DMS153 treated with DMSO at 0.1 percent for 48 hours (cell line): ENCODE measurements around the gene CHST3.
"Not testable (repeated sequence)": the region's sequence is repeated elsewhere in the genome, so short reads cannot be mapped to it uniquely, and the experiment has no call there.

Experiments
- DNase-seq: peaks from one replicate; lab custom pipeline; 2025; ENCODE audit not compliant: unreplicated experiment; lab: John Stamatoyannopoulos, UW

Gene CHST3

GRCh38 chr10:72027498-72027897, 63.3 kb downstream of the CHST3 start:
- DNase-seq: no peak

GRCh38 chr10:72029414-72029813, 65.2 kb downstream of the CHST3 start:
- DNase-seq: no peak

GRCh38 chr10:72030762-72031543, 66.8 kb downstream of the CHST3 start:
- DNase-seq: no peak

GRCh38 chr10:72031706-72032105, 67.5 kb downstream of the CHST3 start:
- no peak for DNase-seq

- DNase-seq: not testable (repeated sequence)
These were observed 68.4 kb downstream of the CHST3 start for GRCh38 chr10:72032409-72033162.

- no peak for DNase-seq
These were observed 69.9 kb downstream of the CHST3 start for GRCh38 chr10:72034040-72034499.

GRCh38 chr10:72034761-72035160, 70.6 kb downstream of the CHST3 start:
- DNase-seq: no peak

- no peak for DNase-seq
These were observed 71.2 kb downstream of the CHST3 start for GRCh38 chr10:72035252-72035887.

- no peak for DNase-seq
These were observed 73.1 kb downstream of the CHST3 start for GRCh38 chr10:72037266-72037665.

- no peak for DNase-seq
These were observed 73.6 kb downstream of the CHST3 start for GRCh38 chr10:72037811-72038210.

- no peak for DNase-seq
These were observed 74.3 kb downstream of the CHST3 start for GRCh38 chr10:72038458-72039001.

- no peak for DNase-seq
These were observed 75.2 kb downstream of the CHST3 start for GRCh38 chr10:72039377-72039776.

GRCh38 chr10:72041491-72041890, 77.3 kb downstream of the CHST3 start:
- no peak for DNase-seq

GRCh38 chr10:72043016-72043834, 79.0 kb downstream of the CHST3 start:
- no peak for DNase-seq

- DNase-seq: no peak
These were observed 80.3 kb downstream of the CHST3 start for GRCh38 chr10:72044417-72045041.

- DNase-seq: no peak
These were observed 81.4 kb downstream of the CHST3 start for GRCh38 chr10:72045586-72045985.

- DNase-seq: peak; percentile 78
These were observed 84.4 kb downstream of the CHST3 start for GRCh38 chr10:72048450-72049124.

GRCh38 chr10:72049472-72049871, 85.3 kb downstream of the CHST3 start:
- no peak for DNase-seq

GRCh38 chr10:72049969-72050781, 86.0 kb downstream of the CHST3 start:
- DNase-seq: no peak
